ENCODE data around the gene INAFM2. TPM values are rescaled to one million over a fixed set of nuclear protein-coding genes. Genes with fewer than 3 reads are reported as not detected.

Gene INAFM2
- polyA plus RNA-seq (ENCODE audit: insufficient read length), result 14.1 TPM

DNA sequence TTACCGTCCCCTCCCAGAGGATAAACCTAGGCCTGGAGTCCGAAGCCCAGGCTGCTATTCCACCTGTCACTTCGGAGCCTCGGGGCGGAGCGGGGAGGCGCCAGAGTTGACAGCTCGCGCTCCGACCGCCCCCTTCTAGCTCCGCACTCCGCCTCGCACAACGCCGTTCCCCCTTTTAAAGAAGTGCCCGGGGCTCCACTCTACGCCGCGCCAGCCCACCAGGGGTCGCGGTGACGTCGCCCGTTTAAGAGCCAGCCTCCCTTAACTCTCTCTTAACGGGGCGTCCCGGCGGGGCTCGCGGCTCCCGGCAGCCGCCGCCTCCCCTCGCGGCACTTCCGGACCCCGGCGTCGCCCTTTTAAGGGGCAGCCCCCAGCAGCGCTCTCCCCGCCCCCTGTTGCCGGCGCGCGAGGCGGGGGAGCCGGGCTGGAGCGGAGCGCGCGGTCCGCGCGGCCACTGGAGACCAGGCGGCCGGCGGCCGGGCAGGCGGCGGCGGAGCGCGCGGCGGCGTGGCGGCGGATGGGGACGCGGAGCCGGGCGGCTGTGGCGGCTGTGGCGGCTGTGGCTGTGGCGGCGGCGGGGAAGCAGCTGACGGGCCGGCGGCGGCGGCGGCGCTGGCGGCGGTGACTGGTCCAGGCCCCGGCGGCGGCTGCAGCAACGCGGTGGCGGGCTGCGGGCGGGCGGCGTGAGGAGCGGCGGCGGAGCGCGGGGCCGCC is at the start of gene INAFM2:
Gene INAFM2, plus strand, starts transcription at position 454 of the 714 bp plus-strand sequence. CDS start 364 bp downstream, outside the sequence.
- DNase-seq (ENCODE audit: low read depth), result peak; percentile 58

DNA sequence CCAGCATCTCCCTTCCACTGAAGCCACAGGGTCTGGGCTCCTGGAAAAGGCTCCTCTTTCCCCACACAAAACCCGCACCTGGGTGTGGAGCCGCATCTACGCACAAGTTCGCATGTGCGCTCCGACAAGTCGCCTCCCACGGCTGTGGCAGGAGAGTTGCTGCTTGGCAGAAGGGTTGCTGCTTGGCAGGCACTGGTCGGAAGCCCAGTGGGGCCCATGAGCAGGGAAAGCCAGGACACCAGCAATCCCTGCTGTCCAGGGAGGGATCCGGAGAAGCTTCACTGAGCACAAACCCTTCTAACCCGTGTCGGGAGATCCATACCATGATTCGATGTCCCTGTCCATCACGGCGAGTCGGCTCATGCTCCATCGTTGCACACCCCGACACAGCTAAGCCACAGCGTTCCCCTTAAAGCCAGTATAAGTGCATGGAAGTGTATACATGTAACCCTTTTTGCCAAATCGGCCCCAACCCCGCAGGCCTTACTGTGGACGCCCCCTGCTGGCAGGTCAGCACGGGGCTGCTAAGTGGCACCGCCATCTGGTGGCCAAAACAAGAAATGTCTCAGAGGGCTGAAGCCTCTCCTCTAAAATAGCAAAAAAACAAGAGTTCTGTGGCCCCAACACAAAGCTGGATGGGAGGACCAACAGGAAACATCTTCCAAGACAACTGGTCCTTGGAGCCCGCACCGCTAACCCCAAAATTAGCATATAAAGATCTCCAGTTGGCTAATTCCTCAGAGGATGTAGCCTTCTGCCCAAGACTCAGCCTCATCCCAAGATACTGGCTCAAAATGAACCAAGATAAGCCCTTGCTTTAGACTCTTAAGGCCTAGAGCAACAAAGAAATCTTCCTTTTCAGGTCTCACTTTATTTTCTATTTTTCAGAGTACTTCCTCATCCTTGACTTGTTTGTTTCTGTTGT is 48.9 kb upstream of the INAFM2 start:
- no peak for DNase-seq (ENCODE audit: low read depth)

DNA sequence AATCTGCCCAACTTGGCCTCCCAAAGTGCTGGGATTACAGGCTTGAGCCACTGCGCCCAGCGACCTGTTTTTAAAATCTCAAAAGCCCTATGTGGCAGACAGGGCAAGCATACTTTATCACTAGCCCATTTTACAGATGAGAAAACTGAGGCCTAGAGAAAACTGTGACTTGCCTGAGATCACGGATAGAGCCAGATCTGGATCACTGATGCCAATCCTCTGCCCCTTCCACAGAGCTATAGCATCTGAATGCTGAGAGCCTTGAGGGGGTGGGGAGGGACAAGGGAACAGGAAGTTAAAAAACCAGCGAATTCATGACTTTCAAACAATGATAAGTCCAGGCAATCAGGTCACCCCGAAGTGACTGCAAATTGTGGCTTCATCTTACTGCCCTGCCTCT is 48.0 kb upstream of the INAFM2 start:
- no peak for DNase-seq (ENCODE audit: low read depth)

DNA sequence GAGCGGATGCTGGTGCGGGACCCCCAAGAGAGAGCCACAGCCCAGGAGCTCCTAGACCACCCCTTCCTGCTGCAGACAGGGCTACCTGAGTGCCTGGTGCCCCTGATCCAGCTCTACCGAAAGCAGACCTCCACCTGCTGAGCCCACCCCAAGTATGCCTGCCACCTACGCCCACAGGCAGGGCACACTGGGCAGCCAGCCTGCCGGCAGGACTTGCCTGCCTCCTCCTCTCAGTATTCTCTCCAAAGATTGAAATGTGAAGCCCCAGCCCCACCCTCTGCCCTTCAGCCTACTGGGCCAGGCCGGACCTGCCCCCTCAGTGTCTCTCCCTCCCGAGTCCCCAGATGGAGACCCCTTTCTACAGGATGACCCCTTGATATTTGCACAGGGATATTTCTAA is 47.5 kb upstream of the INAFM2 start:
- no peak for DNase-seq (ENCODE audit: low read depth)

DNA sequence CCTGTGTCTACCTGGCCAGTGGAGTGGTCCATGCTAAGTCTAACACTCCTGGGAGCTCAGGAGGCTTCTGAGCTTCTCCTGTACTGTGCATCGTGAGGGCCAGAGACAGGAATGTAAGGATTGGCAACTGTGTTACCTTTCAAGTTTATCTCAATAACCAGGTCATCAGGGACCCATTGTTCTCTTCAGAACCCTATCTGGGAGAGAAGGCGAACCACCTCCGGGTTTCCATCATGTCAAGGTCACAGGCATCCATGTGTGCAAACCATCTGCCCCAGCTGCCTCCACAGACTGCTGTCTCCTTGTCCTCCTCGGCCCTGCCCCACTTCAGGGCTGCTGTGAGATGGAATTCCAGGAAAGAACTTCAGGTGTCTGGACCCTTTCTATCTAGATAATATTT is 46.6 kb upstream of the INAFM2 start:
- DNase-seq (ENCODE audit: low read depth), result no peak

DNA sequence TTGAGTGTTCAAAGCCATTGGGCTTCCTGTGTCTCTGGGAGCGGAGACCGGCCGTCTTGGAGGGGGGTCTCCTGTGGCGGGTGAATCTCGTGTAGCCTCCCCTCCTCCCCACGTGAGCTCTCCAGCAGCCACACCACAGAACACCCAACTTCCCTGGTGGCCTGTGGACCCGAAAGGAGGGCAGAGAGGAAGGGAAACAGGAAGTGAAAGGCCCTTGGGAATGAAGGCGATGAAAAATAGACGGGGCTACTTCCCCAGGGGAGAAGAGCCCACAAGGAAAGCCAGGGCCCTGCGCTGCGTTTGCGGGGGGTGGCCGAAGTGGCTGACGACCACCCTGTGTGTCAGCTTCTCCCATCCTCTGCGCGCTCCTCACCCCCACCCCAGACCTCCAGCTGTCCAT is 46.0 kb upstream of the INAFM2 start:
- no peak for DNase-seq (ENCODE audit: low read depth)

DNA sequence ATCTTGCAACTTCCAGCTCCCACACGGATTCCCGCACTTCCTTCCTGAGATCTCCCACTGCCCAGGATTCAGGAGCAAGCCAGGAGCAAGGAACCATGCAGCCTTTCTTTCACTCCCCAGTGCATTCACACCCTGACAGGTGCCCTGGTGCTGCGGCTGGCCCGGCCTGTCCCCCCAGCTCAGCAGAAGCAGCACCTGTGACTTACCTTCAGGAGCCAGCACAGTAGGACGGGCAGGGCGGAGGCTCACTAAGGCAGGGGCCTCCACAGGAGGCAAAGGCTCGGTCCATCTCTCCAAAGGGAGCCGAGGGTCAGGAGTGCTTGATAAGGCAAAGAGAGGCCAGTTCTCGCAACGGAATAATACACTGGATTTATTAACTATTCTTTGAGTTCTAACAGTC is 45.5 kb upstream of the INAFM2 start:
- no peak for DNase-seq (ENCODE audit: low read depth)

DNA sequence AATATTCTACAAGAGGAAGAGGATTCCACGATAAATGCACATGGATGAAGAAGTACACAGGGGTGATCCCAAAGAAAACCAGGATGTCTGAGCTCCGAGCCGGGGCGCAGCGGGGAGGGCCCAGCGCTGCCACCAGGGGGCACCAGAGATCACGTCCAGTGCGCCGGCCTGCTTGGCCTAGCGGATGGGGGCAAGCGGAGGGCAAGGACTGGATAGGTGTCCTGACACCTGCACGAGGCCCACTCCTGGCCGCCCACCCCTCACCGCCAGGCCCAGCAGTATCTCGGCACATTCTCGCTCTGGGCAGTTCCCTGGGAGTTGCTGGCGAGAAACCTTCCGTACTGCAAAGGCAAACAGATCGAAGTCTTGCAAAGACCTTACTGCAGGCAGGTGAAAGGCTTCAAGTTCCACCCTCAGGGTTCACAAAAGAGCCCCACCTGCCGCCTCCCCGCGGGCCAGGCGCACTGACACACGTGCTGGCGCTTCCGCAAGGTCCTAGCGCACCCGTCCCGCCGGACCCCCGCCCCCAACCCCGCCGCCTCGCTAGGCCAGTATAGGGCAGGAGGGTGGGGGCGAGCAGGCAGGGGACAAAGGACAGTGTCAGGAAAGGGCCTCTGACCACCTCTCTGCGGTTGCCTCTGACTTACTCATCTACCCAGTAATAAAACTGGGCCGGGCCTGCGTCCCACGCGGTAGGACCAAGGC is 43.9 kb upstream of the INAFM2 start:
- no peak for DNase-seq (ENCODE audit: low read depth)

DNA sequence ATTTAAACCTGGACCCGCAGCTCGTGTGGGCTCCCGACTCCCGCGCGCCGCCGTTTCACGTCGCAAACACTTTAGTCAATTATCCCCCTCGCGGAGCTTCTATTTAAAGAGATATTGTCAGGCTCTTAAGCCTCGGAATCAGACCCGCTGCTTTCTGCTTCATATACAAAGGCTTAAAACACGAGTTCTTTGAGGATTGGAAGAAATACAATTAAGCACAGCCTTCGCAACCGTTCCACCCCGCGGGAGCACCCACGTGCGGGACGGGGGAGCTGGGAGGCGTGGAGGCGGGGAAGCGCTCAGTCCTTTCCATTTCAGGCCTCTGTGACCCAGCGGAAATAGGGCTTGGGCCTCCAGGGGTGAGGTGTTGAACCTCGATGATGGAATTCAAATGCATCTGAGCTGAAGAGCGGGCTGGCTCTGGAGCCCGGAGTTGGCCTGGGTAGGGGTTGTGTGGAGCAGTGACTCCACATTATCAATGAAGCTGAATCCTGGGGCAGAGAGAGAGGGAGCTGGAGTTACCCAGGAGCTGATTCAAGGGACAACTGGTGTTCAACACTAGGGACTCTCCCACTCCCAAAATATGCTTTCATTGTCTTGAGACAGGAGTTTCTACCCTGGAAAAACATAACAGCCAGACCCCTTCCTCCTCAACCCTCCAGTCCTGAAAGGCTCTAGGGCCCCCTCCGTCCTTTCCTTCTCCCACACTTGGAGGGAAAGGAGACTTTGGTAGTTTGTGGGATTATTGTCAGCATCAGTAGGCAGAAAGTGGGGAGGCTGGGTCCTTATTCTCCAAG is 43.0 kb upstream of the INAFM2 start:
- DNase-seq (ENCODE audit: low read depth), result no peak

DNA sequence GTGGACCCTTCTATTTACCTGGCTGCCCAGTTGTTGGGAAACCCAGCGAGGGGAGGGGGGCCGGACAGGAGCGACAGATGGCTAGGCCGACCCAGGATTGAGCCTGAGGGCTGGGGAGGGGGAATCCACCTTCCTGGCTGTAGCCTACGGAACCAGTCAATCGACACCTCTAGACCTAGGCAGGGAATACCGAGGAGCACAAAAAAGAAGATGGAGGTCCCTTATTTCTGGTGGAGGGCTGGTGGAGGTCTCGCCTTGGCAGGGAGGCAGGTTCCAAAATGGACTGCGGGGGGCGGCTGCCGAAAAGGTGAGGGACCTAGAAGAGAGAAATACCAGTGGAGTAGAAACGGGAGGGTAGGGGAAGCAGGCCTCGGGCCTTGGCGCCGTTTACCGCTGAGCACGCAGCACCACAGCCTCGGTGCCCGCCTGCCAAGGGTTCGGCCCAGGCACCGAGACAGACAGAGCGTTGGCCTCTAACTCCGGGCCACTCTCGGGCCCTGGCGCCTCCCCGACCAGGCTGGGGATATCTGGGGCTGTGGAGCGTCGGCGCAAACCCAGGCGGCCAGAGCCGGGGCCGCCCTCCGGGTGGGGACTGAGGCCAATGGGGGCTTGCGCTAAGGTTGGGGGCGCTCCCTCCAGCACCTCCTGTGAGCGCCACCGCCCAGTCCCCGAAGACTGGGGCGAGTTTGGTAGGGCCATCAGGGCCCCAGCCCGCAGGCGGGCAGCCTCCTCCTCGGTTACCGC is 42.3 kb upstream of the INAFM2 start:
- DNase-seq (ENCODE audit: low read depth), result no peak

DNA sequence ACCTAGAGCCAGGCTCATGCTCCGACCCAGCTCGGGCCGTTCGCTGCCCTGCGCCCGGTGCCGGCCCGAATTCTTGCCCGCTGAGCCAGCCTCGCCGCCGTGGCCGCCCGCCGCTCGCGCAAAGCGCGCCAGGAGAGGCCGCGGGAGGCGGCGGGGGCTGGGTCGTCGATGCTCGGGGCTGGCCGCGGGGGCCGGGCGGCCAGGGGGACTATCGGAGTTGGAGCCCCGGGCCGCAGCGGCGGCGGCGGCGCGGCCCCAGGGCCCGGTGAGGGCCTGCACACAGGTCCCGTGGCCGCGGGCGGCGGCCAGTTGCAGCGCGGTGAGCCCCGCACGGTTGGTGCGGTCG is 41.7 kb upstream of the INAFM2 start:
- no peak for DNase-seq (ENCODE audit: low read depth)

DNA sequence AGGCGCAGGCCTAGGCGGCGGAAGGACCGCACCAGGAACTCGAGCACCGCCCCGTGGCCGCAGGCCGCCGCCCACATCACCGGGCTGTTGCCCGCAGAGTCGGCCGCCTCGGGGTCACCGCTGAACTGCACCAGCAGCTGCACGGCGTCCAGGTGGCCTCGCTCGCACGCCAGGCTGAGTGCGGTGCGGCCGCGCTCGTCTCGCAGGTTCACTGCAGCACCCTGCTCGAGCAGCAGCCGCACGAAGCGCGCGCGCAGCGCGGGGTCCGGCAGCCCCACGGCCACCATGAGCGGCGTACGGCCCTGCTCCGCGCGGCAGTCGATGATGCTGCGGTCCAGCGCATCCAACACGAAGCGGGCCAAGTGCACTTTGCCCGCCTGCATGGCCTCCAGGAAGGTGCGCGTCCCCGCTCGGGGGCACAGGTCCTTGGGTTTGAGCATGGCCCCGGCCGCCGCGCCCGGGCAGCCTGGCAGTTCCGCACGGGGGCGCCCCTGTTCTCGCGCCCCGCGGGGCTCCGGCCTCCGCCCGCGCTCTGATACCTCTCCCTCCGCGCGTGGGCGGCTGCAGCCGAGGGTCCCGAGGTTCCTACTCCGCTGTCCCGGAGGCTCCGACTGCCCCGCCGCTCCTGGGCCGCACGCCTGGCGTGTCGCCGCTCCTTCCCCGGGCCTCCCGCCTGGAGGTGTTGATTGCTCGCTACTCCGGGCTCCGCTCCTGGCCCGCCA is 41.2 kb upstream of the INAFM2 start:
- DNase-seq (ENCODE audit: low read depth), result no peak

DNA sequence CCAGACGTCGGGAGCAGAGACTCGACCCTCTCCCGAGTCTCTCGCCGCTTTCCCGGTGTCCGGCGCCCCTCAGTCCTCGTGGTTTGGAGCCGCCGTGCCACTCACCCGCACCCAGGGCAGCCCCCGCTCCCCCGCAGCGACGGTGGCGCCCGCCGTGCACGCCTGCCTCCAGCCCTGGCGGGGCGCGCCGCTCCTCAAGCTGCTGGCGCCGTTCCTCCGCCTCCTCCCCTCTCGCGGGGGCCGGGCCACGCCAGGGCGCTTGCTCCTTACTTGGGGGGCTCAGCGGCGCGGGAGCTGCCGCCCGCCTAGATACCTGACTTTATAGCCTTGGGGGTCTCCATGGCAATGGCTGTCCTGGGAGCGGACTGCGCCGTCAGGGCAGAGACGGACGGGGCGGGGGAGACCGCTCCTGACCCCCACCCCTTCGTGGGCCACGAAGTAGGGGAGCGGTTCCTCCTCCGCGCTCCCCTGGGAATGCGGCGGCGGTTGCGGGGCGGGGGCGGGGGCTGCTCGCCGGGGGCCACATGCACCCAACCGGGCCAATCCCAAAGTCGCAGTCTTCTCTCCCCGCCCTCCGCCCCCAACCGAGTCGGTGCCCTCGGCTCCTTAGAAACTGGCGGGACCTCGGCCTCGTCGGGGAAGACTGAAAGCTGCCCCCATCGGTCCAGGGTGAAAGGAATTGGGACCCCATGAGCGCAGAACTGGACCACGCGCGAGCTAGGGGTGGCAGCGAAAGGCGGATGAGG is 40.5 kb upstream of the INAFM2 start, which contains the start of gene ANKRD63:
Gene ANKRD63, minus strand, starts transcription at position 196 of the 746 bp plus-strand sequence. CDS start 478 bp downstream, outside the sequence.
- DNase-seq (ENCODE audit: low read depth), result no peak

DNA sequence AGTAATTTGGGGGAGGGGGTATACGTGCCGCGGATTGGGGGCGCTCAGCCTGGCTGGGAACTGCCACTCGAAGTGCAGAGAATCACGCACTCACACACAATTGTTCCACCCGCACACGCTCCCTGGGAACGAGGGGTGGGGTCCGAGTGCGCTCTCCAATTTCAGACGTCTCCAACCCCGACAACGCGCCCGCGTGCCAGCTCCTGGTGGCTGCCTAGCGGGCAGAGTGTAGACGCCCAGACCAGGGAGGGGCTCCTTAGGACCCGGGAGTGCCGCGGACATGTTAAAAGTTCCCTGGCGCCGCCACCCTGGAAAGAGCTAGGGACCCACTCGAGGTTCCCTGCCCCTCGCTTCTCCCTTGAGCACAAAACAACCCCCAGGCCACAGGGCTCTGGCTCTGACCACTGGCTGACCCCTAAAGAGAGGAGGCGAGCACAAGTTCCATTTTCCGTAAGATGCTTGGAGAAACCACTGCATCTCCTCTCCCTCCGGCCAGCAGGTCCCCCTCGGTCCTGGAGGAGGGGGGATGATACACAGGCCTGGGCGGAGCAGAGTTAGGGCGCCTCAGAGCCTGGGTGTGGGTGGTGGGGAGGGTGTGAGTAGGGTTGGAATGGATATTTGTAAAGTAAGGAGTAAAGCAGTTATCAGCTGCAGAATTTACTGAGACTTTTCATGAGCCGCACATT is 39.7 kb upstream of the INAFM2 start:
- DNase-seq (ENCODE audit: low read depth), result no peak

DNA sequence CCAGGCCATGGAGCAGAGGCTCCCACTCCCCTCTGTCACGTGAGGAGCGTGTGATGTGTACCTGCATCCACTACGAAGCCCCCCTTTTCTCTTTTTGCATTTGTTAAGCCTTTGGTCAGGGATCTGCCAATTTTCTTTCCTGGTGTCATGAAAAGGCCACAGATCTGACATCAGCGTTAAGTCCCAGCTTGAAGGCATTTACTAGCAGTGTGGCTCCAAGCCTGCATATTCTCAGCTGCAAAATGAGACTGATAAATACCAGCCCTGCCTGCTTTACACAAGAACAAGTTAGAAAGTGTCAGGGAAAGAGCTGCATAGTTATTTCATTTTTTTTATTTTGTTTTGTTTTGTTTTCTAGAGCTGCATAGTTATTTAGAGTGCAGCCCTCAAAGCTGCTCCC is 38.3 kb upstream of the INAFM2 start:
- DNase-seq (ENCODE audit: low read depth), result no peak

DNA sequence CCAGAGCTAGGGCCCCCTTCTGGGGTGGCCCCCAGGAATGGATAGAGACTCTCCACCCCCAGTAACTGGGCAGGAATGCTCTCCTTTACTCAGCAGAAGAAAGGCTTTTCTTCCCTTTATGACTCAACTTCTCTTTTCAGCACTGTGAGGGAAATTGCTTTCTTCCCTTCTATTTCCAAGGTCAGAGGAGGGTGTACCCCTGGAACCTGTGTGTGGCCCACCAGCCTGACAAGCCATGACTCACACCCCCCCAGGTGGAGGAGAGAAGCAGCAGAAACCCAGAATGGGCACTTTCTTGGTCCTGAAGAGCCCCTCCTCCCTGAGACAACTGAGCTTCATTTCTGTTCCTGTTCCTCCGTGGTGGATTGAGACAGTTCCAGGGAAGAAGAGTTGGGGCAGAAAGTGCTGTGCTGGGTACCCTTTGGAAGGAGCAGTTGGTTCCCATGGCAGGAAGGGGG is 37.9 kb upstream of the INAFM2 start:
- DNase-seq (ENCODE audit: low read depth), result no peak

DNA sequence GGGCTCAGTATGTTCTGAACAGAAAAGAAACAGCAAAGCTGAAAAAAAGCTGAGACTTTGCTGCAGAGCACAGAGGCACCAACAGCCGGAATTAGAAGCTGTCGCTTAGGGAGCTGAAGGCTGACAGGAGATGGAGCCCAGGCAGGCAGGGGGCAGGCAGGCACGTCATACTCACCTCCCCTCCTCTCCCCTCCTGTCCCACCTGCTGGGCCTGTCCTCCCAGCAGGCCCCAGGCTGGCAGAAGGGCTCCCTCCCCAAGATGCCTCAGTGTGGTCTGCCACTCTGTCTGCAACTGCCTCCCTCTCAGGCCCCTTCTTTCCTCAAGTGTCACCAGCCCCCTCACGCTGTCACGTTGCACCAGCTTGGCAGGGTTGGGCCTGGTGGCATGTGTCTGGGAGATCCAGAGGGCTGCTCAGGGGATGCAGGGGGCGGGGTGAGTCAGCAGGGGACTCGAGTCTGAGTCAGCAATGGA is 37.4 kb upstream of the INAFM2 start:
- no peak for DNase-seq (ENCODE audit: low read depth)

DNA sequence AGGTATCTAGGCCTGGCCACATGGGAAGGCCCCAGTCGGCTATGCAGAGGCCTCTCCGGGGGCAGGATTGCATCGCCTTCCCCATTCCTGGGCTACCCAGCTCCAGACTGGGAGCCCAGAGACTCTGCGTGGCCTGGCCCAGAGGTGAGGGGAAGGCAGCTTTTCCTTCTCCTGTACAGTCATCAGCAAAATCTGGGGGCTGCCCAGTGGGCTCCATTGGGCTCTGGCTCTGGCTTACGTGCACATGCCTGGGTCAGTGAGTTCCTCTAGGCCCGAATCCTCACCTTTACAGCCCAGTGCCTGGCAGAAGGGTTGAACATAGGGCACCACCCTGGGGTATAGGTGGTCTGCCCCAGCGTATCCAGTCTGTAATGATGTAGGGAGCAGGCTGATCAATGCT is 36.7 kb upstream of the INAFM2 start:
- DNase-seq (ENCODE audit: low read depth), result no peak

Data from forelimb muscle (tissue), 1 donor.